H1 (cell line): ENCODE measurements around the gene ARHGEF40. TPM values are rescaled to one million over a fixed set of nuclear protein-coding genes. Genes with fewer than 3 reads are reported as not detected.

ENCODE experiments used
- CHD7 ChIP-seq: fragments of 300-600 bp; sonication (generic); IDR thresholded peaks from 2 replicates; pipeline ENCODE4 v1.7.1; 2012; ENCODE audit warnings: low read length, moderate library complexity, mild to moderate bottlenecking, inconsistent platforms; ENCODE audit not compliant: insufficient replicate concordance
- GTF2F1 ChIP-seq: IDR thresholded peaks from 2 replicates; pipeline ENCODE4 v1.6.1; 2012; ENCODE audit warnings: low read depth, low read length, improper control_type of control experiment, borderline replicate concordance
- polyA plus RNA-seq, 7 experiments: library from polyadenylated mRNA; depleted of rRNA in 3 of 7; stranded (reverse) in 5 of 7; unstranded in 2 of 7; fragments of >200 nt in 5 of 7; fragments of 200-250 nt in 2 of 7; gene quantifications; 1 replicate in 5 of 7; 2 replicates in 1 of 7; 4 replicates in 1 of 7; pipeline versions ENCODE4 v1.2.1 to v1.2.3, GENCODE V29; 2011 to 2013; ENCODE audit warnings: missing spikeins in 2 of 7, mixed read lengths in 2 of 7
- total RNA-seq: library from RNA; stranded (reverse); fragmentation: NEBNext Ultra II Directional; extraction: Animal tissue kit (Norgen Biotek cat#: 25700); gene quantifications from 2 replicates; pipeline ENCODE4 v1.2.1, GENCODE V29; 2021

Gene ARHGEF40
- total and polyA plus RNA-seq, 2 of the 8 experiments (the other 6 are each of a cell fraction or from before 2014, with no cell fraction given): 53.1 to 101 TPM

- TF ChIP-seq CHD7: no peak
- no peak for TF ChIP-seq GTF2F1
- TF ChIP-seq, all 59 proteins: peak for 0
These were observed 15.9 kb upstream of the ARHGEF40 start (continued) for GRCh38 chr14:21054123-21054767.
